Neuronal stem cell (in vitro differentiated cells): Measurements from ENCODE around the gene ALDH1L1.
"Not testable (repeated sequence)": the region's sequence is repeated elsewhere in the genome, so short reads cannot be mapped to it uniquely, and the experiment has no call there.

Source experiments
- DNase-seq: peaks from one replicate; pipeline ENCODE4 v3.0.0-alpha.2; 2013; ENCODE audit warnings: low spot score
- H2AFZ ChIP-seq: one replicate; pipeline ENCODE4 v1.6.1; 2013; ENCODE audit warnings: mild to moderate bottlenecking, low read length, inconsistent platforms
- H2AK5ac ChIP-seq: 2 replicates; pipeline ENCODE4 v1.6.1; 2013; ENCODE audit warnings: low read depth, mild to moderate bottlenecking, inconsistent platforms, low read length, moderate library complexity, mixed read lengths
- H2BK120ac ChIP-seq: 2 replicates; pipeline ENCODE4 v1.6.1; 2013; ENCODE audit warnings: low read depth, mild to moderate bottlenecking, inconsistent platforms, low read length, moderate library complexity, mixed read lengths
- H2BK12ac ChIP-seq: one replicate; pipeline ENCODE4 v1.6.1; 2013; ENCODE audit warnings: low read length, inconsistent platforms
- H2BK15ac ChIP-seq: 2 replicates; pipeline ENCODE4 v1.6.1; 2013; ENCODE audit warnings: mild to moderate bottlenecking, low read length, inconsistent platforms, mixed read lengths
- H2BK5ac ChIP-seq: one replicate; pipeline ENCODE4 v1.6.1; 2013; ENCODE audit warnings: inconsistent platforms, mild to moderate bottlenecking, low read length, moderate library complexity
- H3K14ac ChIP-seq: one replicate; pipeline ENCODE4 v1.6.1; 2013; ENCODE audit warnings: low read length, inconsistent platforms
- H3K18ac ChIP-seq: 2 replicates; pipeline ENCODE4 v1.6.1; 2013; ENCODE audit warnings: low read length, inconsistent platforms
- H3K23ac ChIP-seq: 2 replicates; pipeline ENCODE4 v1.6.1; 2013; ENCODE audit warnings: low read depth, mild to moderate bottlenecking, mixed read lengths, low read length, inconsistent platforms; ENCODE audit not compliant: poor library complexity
- H3K27ac ChIP-seq: replicated peaks from 3 replicates; pipeline ENCODE4 v1.5.1; 2013; ENCODE audit warnings: low read length, inconsistent platforms
- H3K27me3 ChIP-seq, 3 experiments: 2 replicates each; pipeline ENCODE4 v1.6.1; 2013; ENCODE audit warnings: low read length in 3 of 3, mild to moderate bottlenecking in 2 of 3, inconsistent platforms in 1 of 3, low read depth in 1 of 3, mixed read lengths in 1 of 3, moderate library complexity in 1 of 3; ENCODE audit not compliant: control insufficient read depth in 3 of 3, insufficient read depth in 3 of 3
- H3K36me3 ChIP-seq, 2 donors: replicated peaks in 1 of 2; 2 replicates each; pipeline ENCODE4 v1.6.1; 2013; ENCODE audit warnings: low read length in 2 of 2; ENCODE audit not compliant: control insufficient read depth in 2 of 2, insufficient read depth in 2 of 2
- H3K4ac ChIP-seq: 2 replicates; pipeline ENCODE4 v1.6.1; 2013; ENCODE audit warnings: inconsistent platforms, mild to moderate bottlenecking, low read length, moderate library complexity
- H3K4me1 ChIP-seq, 2 donors: 1 replicate in 1 of 2; 2 replicates in 1 of 2; pipeline ENCODE4 v1.6.1; 2013; ENCODE audit warnings: low read length in 2 of 2, low read depth in 1 of 2; ENCODE audit not compliant: control insufficient read depth in 2 of 2, insufficient read depth in 1 of 2
- H3K4me2 ChIP-seq: one replicate; pipeline ENCODE4 v1.6.1; 2013; ENCODE audit warnings: mild to moderate bottlenecking, low read length, inconsistent platforms; ENCODE audit not compliant: insufficient read depth, poor library complexity, severe bottlenecking
- H3K4me3 ChIP-seq, 2 donors: 2 replicates each; pipeline ENCODE4 v1.5.1; 2013; ENCODE audit warnings: low read length in 2 of 2, mild to moderate bottlenecking in 2 of 2, inconsistent platforms in 1 of 2, moderate library complexity in 1 of 2
- H3K79me1 ChIP-seq: one replicate; pipeline ENCODE4 v1.6.1; 2013; ENCODE audit warnings: low read depth, mild to moderate bottlenecking, inconsistent platforms, low read length, moderate library complexity
- H3K9ac ChIP-seq: one replicate; pipeline ENCODE4 v1.6.1; 2013; ENCODE audit warnings: mild to moderate bottlenecking, low read depth, low read length, inconsistent platforms; ENCODE audit not compliant: poor library complexity
- H3K9me3 ChIP-seq, 2 donors: replicated peaks in 1 of 2; 2 replicates each; pipeline versions ENCODE3 to v1.6.1; 2013; ENCODE audit warnings: low read length in 2 of 2, mild to moderate bottlenecking in 2 of 2, inconsistent platforms in 1 of 2, low read depth in 1 of 2, mixed read lengths in 1 of 2, moderate library complexity in 1 of 2; ENCODE audit not compliant: control insufficient read depth in 2 of 2, insufficient read depth in 1 of 2
- H4K8ac ChIP-seq: one replicate; pipeline ENCODE4 v1.6.1; 2013; ENCODE audit warnings: low read depth, mild to moderate bottlenecking, inconsistent platforms, low read length, moderate library complexity
- H4K91ac ChIP-seq: one replicate; pipeline ENCODE4 v1.6.1; 2013; ENCODE audit warnings: low read length, low read depth, mild to moderate bottlenecking, inconsistent platforms; ENCODE audit not compliant: poor library complexity
- WGBS, 2 donors: extraction: QIAGEN DNeasy Blood & Tissue Kit; methylation state at CpG; one replicate each; pipeline ENCODE4 v1.1.7; 2013; ENCODE audit warnings: missing lambda C conversion rate in 2 of 2, mixed read lengths in 1 of 2; ENCODE audit not compliant: insufficient read length in 2 of 2, insufficient replicate concordance in 1 of 2; ENCODE audit errors: extremely low coverage in 2 of 2; 5-methylcytosine and 5-hydroxymethylcytosine counted together

Gene ALDH1L1

DNA sequence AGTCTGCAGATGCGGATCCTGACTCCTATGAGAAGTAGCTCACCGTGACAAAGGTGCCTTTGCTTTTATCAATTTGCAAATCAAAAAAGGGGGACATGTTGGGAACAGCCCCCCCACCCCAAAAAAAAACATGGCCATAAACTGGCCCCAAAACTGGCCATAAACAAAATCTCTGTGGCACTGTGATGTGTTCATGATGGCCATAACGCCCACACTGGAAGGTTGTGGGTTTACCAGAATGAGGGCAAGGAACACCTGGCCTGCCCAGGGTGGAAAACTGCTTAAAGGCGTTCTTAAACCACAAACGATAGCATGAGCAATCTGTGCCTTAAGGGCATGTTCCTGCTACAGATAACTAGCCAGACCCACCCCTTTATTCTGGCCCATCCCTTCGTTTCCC, 84.1 kb downstream of the ALDH1L1 start:
- H3K27me3 ChIP-seq, H3K9me3 ChIP-seq, H3K27ac ChIP-seq, H3K14ac ChIP-seq, H2AFZ ChIP-seq, H3K36me3 ChIP-seq, H3K9ac ChIP-seq, H2BK15ac ChIP-seq, H2BK5ac ChIP-seq, H3K18ac ChIP-seq, H3K4ac ChIP-seq, DNase-seq, H3K23ac ChIP-seq, H3K4me2 ChIP-seq, H4K8ac ChIP-seq, H2AK5ac ChIP-seq, H2BK120ac ChIP-seq, H3K79me1 ChIP-seq, H3K4me3 ChIP-seq, H4K91ac ChIP-seq, H2BK12ac ChIP-seq, H3K4me1 ChIP-seq: not testable (repeated sequence)
- no CpG with 5 or more reads among the region's 6 CpGs for WGBS, 2 donors

DNA sequence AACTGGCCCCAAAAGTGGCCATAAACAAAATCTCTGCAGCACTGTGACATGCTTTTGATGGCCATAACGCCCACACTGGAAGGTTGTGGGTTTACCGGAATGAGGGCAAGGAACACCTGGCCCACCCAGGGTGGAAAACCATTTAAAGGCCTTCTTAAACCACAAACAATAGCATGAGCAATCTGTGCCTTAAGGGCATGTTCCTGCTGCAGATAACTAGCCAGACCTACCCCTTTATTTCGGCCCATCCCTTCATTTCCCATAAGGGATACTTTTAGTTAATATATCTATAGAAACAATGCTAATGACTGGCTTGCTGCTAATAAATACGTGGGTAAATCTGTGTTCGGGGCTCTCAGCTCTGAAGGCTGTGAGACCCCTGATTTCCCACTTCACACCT, 88.3 kb downstream of the ALDH1L1 start:
- not testable (repeated sequence) for DNase-seq, H4K8ac ChIP-seq, H3K4ac ChIP-seq

DNA sequence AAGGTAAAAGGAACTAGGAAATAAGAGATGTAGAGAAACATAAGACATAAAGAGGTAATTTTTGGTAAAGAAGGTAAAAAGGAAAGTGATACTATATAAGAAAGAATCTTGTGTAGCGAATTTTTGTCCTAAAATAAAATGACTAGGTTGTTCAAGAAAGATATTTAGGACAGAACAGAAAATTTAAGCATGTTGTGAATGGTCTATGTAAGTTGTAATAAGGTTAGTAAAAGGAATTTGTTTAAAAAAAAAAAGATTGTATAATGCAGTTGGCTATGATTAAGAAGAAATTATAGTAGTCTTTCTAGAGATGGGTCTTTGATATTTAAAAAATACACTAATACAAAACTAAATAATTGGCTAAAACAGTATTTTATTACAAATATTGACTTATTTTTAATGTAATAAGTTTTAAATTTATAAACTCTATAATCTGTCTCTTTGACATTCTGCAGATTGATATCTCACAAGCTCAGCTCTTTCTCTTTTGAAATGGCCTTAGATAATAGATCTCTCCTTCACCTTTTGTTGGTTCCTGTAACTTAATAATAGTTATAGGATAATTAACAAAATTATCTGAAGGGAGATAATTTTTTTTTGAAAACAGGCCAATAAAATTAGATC, 92.7 kb downstream of the ALDH1L1 start:
- 100% methylated on average over 1 of the region's 1 CpG; no CpG with 5 or more reads in 1 of the 2 donors for WGBS, 2 donors
- Histone ChIP-seq H3K79me1 (no peaks in the 10 kb centered on the region), H2BK120ac (no peak overlapping the region), H3K27me3 (no peaks in the 10 kb centered on the region), H2AK5ac (no peak overlapping the region), H2BK15ac (no peak overlapping the region), H3K14ac (no peak overlapping the region), H3K4me3 (no peak overlapping the region), H3K4me2 (no peak overlapping the region), H4K8ac (no peak overlapping the region), H3K4me1 (no peaks in the 10 kb centered on the region), H3K23ac (no peak overlapping the region), H2AFZ (no peak overlapping the region), H3K27ac (no peak overlapping the region), H3K9me3 (peaks cover 9 to 14% of the 10 kb centered on the region in 2 donors), H3K36me3 (no peaks in the 10 kb centered on the region), H3K4ac (no peak overlapping the region), H3K18ac (no peak overlapping the region), H4K91ac (no peak overlapping the region), H3K9ac (no peak overlapping the region), H2BK12ac (no peak overlapping the region), H2BK5ac (no peak overlapping the region)
- no peak for DNase-seq

More for the DNA sequence above, 88.3 kb downstream of the ALDH1L1 start:
- not testable (repeated sequence) for H2BK5ac ChIP-seq, H2AK5ac ChIP-seq, H2BK12ac ChIP-seq, H3K4me3 ChIP-seq, H3K23ac ChIP-seq, H2AFZ ChIP-seq, H2BK15ac ChIP-seq, H3K14ac ChIP-seq, H4K91ac ChIP-seq, H3K4me2 ChIP-seq, H3K27me3 ChIP-seq, H3K27ac ChIP-seq, H3K18ac ChIP-seq, H3K36me3 ChIP-seq, H3K4me1 ChIP-seq, H3K79me1 ChIP-seq, H2BK120ac ChIP-seq, H3K9ac ChIP-seq
- no CpG with 5 or more reads among the region's 5 CpGs for WGBS, 2 donors
- peaks cover 9 to 12% of the 10 kb centered on the region in 2 donors for H3K9me3 ChIP-seq

DNA sequence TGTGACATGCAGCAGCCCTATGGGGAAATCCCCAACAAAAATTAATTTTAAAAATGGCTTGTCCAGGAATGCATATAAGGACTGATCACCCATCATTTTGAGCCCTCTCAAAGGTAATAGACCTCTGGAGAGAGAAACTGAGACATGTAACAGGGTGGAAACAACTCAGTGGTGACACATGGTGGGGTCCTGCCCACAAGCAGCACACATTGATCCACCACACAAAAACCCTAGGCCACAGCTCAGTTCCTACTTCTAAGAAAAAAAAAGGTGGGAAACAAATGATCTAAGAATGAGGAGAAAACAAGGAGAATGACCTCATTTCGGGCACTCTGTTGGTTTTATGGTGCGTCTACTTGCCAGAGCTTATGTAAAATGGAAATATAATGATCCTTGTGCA, 94.5 kb downstream of the ALDH1L1 start:
- H3K27me3 ChIP-seq = no peaks in the 10 kb centered on the region
- H4K8ac ChIP-seq = no peak overlapping the region
- no CpG with 5 or more reads among the region's 2 CpGs for WGBS, 2 donors
- H3K23ac ChIP-seq = no peak overlapping the region
- no peak overlapping the region for H3K27ac ChIP-seq
- no peak overlapping the region for H4K91ac ChIP-seq
- no peaks in the 10 kb centered on the region for H3K79me1 ChIP-seq
- H2AFZ ChIP-seq = no peak overlapping the region
- H3K4me2 ChIP-seq = no peak overlapping the region
- no peak for DNase-seq
- H3K4me3 ChIP-seq = no peak overlapping the region
- H3K18ac ChIP-seq = no peak overlapping the region
- H3K4ac ChIP-seq = no peak overlapping the region
- no peak overlapping the region for H2BK120ac ChIP-seq
- H2AK5ac ChIP-seq = no peak overlapping the region
- H2BK5ac ChIP-seq = no peak overlapping the region
- H2BK12ac ChIP-seq = no peak overlapping the region
- H2BK15ac ChIP-seq = no peak overlapping the region
- no peaks in the 10 kb centered on the region for H3K36me3 ChIP-seq
- H3K9me3 ChIP-seq = peaks cover 8 to 17% of the 10 kb centered on the region in 2 donors
- H3K9ac ChIP-seq = no peak overlapping the region
- H3K4me1 ChIP-seq = no peaks in the 10 kb centered on the region
- H3K14ac ChIP-seq = no peak overlapping the region
